ENCODE results near the gene AHNAK. TPM values are rescaled to one million over a fixed set of nuclear protein-coding genes. Genes with fewer than 3 reads are reported as not detected.

The AHNAK gene, protein sequence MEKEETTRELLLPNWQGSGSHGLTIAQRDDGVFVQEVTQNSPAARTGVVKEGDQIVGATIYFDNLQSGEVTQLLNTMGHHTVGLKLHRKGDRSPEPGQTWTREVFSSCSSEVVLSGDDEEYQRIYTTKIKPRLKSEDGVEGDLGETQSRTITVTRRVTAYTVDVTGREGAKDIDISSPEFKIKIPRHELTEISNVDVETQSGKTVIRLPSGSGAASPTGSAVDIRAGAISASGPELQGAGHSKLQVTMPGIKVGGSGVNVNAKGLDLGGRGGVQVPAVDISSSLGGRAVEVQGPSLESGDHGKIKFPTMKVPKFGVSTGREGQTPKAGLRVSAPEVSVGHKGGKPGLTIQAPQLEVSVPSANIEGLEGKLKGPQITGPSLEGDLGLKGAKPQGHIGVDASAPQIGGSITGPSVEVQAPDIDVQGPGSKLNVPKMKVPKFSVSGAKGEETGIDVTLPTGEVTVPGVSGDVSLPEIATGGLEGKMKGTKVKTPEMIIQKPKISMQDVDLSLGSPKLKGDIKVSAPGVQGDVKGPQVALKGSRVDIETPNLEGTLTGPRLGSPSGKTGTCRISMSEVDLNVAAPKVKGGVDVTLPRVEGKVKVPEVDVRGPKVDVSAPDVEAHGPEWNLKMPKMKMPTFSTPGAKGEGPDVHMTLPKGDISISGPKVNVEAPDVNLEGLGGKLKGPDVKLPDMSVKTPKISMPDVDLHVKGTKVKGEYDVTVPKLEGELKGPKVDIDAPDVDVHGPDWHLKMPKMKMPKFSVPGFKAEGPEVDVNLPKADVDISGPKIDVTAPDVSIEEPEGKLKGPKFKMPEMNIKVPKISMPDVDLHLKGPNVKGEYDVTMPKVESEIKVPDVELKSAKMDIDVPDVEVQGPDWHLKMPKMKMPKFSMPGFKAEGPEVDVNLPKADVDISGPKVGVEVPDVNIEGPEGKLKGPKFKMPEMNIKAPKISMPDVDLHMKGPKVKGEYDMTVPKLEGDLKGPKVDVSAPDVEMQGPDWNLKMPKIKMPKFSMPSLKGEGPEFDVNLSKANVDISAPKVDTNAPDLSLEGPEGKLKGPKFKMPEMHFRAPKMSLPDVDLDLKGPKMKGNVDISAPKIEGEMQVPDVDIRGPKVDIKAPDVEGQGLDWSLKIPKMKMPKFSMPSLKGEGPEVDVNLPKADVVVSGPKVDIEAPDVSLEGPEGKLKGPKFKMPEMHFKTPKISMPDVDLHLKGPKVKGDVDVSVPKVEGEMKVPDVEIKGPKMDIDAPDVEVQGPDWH (N-terminal part only)
- total RNA-seq, result 100 to 1,000 TPM; 168 to 241 TPM

DNA sequence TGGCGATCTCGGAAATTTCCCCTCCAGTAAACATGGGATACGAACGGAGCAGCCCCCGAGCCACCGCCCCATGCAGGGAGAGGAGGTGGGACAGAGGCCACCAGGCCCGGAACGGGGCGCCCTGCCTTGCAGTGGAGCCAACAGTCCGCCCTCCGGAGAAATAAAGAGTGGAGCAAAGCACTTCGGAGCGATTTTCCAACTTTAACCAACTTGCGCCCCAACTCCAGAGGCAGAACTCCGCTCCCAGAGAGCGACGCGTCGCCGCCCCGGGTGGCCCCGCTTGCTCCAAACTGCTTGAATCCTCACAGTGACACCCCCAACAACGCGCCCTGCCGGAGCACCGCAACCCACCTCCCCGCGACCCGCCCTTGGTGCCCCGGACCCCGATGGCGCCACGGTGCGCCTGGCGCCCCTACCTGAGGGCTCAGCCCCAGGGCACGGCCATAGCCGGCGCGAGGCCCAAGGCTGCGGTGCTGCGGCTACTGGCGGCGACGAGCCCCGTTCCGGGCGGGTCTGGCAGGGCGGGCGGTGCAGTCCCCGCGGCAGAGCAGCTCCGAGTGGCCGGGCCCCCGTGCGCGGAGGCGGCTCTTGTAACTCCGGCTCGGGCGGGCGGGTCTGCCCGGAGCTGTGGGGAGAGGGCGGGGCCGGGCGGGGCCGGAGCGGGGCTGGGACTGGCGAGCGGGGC lies at the start of gene AHNAK:
Gene AHNAK, minus strand, starts transcription at position 563 of the 685 bp plus-strand sequence. CDS start 10,708 bp downstream, outside the sequence.
- intact Hi-C loops (cut with DNase I), result no loop called here
- Histone ChIP-seq H3K4me3 (peak within 1 kb of the TSS; percentile 62 to 66), H3K4me1 (peaks cover 98% of the 10 kb centered on the region), H3K36me3 (replicated peaks in 1 of 2; ENCODE audit: insufficient read depth in 1 of 2, low read depth in 2 of 2) (no peaks in the 10 kb centered on the region), H3K27me3 (no peaks in the 10 kb centered on the region), H3K9me3 (no peaks in the 10 kb centered on the region), H3K27ac (peak within 1 kb of the TSS; percentile 85 to 93 (median 86))
- DNase-seq (peak; percentile 70 to 84 (median 78)), ATAC-seq (peak; percentile 62)
- peak; percentile 42 to 84 (median 57) for TF ChIP-seq POLR2A (IDR thresholded peaks at IDR 0.05)
- TF ChIP-seq, protein P1, sequence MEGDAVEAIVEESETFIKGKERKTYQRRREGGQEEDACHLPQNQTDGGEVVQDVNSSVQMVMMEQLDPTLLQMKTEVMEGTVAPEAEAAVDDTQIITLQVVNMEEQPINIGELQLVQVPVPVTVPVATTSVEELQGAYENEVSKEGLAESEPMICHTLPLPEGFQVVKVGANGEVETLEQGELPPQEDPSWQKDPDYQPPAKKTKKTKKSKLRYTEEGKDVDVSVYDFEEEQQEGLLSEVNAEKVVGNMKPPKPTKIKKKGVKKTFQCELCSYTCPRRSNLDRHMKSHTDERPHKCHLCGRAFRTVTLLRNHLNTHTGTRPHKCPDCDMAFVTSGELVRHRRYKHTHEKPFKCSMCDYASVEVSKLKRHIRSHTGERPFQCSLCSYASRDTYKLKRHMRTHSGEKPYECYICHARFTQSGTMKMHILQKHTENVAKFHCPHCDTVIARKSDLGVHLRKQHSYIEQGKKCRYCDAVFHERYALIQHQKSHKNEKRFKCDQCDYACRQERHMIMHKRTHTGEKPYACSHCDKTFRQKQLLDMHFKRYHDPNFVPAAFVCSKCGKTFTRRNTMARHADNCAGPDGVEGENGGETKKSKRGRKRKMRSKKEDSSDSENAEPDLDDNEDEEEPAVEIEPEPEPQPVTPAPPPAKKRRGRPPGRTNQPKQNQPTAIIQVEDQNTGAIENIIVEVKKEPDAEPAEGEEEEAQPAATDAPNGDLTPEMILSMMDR (IDR thresholded peaks at IDR 0.05), result no peak
- 1% methylated on average over 38 of the region's 69 CpGs; no CpG with 5 or more reads in 1 of the 2 donors for WGBS, 2 donors

- Histone ChIP-seq H3K27me3 (no peaks in the 10 kb centered on the region), H3K4me1 (peaks cover 35% of the 10 kb centered on the region), H3K4me3 (no peak overlapping the region), H3K27ac (no peak overlapping the region), H3K9me3 (no peaks in the 10 kb centered on the region), H3K36me3 (replicated peaks in 1 of 2; ENCODE audit: insufficient read depth in 1 of 2, low read depth in 2 of 2) (peaks cover 7 to 21% of the 10 kb centered on the region in 2 donors)
- DNase-seq, result no peak
- TF ChIP-seq, protein P1 (IDR thresholded peaks at IDR 0.05), result no peak
- no peak for TF ChIP-seq POLR2A (IDR thresholded peaks at IDR 0.05)
- WGBS, 2 donors, result 78 to 86% methylated on average over 8 of the region's 8 CpGs
- intact Hi-C loops (cut with DNase I), result no loop called here
- ATAC-seq, result no peak
These were observed 48.5 kb upstream of the AHNAK start for GRCh38 chr11:62595124-62595523.

GRCh38 chr11:62593434-62594044 lies 46.9 kb upstream of the AHNAK start:
- Histone ChIP-seq H3K27me3 (no peaks in the 10 kb centered on the region), H3K4me3 (no peak overlapping the region), H3K4me1 (peaks cover 27% of the 10 kb centered on the region), H3K27ac (no peak overlapping the region), H3K9me3 (no peaks in the 10 kb centered on the region), H3K36me3 (replicated peaks in 1 of 2; ENCODE audit: insufficient read depth in 1 of 2, low read depth in 2 of 2) (peaks cover 7 to 21% of the 10 kb centered on the region in 2 donors)
- ATAC-seq (no peak), DNase-seq (peak; percentile 74 to 86 (median 82))
- 59 to 65% methylated on average over 13 of the region's 13 CpGs for WGBS, 2 donors
- intact Hi-C loops (cut with DNase I), result no loop called here
- TF ChIP-seq POLR2A (IDR thresholded peaks at IDR 0.05), result no peak
- TF ChIP-seq, protein P1 (IDR thresholded peaks at IDR 0.05), result peak in 6 of 7 experiments; percentile 33 to 62 (median 55)

DNA sequence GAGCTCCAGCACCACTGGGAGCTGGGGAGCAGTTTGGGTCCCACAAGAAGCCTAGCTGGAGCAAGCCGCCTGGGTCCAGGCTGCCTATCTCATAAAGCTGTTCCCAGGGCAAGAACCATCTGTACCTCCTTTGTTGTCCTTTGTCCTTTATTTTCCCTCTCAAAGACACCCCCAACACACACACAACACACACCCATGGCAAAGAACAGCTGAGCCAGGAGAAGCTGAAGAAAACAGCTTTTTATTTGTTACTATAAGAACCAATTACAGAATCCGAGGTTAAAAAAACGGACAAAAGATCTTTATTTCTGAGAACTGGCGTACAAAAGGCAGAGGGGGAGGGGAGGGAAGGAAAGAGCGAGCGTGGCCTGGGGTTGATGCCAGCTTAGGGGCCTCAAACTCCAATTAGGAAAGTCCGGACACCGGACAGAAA lies 46.4 kb upstream of the AHNAK start:
- peak overlapping the region in 2 of 4 donors; percentile 78 to 90 for H3K27ac ChIP-seq
- ATAC-seq (no peak), DNase-seq (no peak)
- peaks cover 31% of the 10 kb centered on the region for H3K4me1 ChIP-seq
- TF ChIP-seq, protein P1 (IDR thresholded peaks at IDR 0.05), result no peak
- TF ChIP-seq POLR2A (IDR thresholded peaks at IDR 0.05), result no peak
- no peaks in the 10 kb centered on the region for H3K27me3 ChIP-seq
- WGBS, 2 donors, result 60 to 61% methylated on average over 8 of the region's 8 CpGs
- intact Hi-C loops (cut with DNase I), result no loop called here
- H3K4me3 ChIP-seq, result no peak overlapping the region
- no peaks in the 10 kb centered on the region for H3K9me3 ChIP-seq
- peaks cover 8 to 19% of the 10 kb centered on the region in 2 donors for H3K36me3 ChIP-seq (replicated peaks in 1 of 2; ENCODE audit: insufficient read depth in 1 of 2, low read depth in 2 of 2)
